OCI-LY7 (cell line): ENCODE measurements around the gene CRYGN.

Experiments
- EZH2phosphoT487 ChIP-seq: fragments of 200-600 bp; sonication (generic); IDR thresholded peaks from 2 replicates; pipeline ENCODE4 v1.6.1; 2018; ENCODE audit warnings: low read depth, borderline replicate concordance, mild to moderate bottlenecking, mixed run types, antibody characterized with exemption, low read length, moderate library complexity, mixed read lengths
- TF ChIP-seq, protein P1 (sequence below): fragments of 200-600 bp; sonication (generic); conservative IDR thresholded peaks from 2 replicates; pipeline ENCODE4 v1.5.1; 2014; ENCODE audit warnings: mild to moderate bottlenecking, antibody characterized with exemption, low read length, moderate library complexity, mixed read lengths

DNA sequence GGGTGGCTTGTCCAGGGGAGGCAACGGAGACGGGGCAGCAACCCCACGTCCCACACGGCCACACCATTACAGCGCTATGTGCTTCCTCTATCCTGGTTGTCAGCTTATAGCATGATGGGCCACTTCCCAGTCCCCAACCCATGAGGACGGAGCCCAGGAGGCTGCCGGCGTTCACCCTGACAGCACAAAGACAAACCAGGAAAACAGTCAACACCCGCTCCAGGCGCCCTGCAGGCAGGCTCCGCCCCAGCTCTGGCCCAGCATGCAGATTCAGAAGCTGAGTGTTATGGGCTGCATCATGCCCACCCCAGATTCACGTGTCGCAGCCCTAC is 44.9 kb downstream of the CRYGN start:
- no peak for TF ChIP-seq EZH2phosphoT487
- TF ChIP-seq, protein P1, sequence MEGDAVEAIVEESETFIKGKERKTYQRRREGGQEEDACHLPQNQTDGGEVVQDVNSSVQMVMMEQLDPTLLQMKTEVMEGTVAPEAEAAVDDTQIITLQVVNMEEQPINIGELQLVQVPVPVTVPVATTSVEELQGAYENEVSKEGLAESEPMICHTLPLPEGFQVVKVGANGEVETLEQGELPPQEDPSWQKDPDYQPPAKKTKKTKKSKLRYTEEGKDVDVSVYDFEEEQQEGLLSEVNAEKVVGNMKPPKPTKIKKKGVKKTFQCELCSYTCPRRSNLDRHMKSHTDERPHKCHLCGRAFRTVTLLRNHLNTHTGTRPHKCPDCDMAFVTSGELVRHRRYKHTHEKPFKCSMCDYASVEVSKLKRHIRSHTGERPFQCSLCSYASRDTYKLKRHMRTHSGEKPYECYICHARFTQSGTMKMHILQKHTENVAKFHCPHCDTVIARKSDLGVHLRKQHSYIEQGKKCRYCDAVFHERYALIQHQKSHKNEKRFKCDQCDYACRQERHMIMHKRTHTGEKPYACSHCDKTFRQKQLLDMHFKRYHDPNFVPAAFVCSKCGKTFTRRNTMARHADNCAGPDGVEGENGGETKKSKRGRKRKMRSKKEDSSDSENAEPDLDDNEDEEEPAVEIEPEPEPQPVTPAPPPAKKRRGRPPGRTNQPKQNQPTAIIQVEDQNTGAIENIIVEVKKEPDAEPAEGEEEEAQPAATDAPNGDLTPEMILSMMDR: no peak
